Measurements from ENCODE around the gene OGFOD2. TPM values are rescaled to one million over a fixed set of nuclear protein-coding genes. Genes with fewer than 3 reads are reported as not detected.
A peak's percentile ranks its signal among the peaks of the same experiment; 100 is the strongest.

The OGFOD2 gene
- total and polyA plus RNA-seq, 9 of the 15 experiments (the other 6 are each of a cell fraction or from before 2014, with no cell fraction given) = 1.4 to 111 (median 18.5) TPM

GRCh38 chr12:123021688-123022604 lies 46.9 kb downstream of the OGFOD2 start:
- Histone ChIP-seq H3K9me1 (ENCODE audit: control insufficient read depth, insufficient read depth, low read length) (no peaks in the 10 kb centered on the region), H2AFZ (ENCODE audit: low read depth, low read length) (peak overlapping the region; percentile 57), H3K9me3 (replicated peaks; ENCODE audit: control insufficient read depth, insufficient read depth, low read depth, low read length) (no peaks in the 10 kb centered on the region), H3K27me3 (ENCODE audit: control insufficient read depth in 2 of 2, insufficient read depth in 2 of 2, low read length in 2 of 2) (no peaks in the 10 kb centered on the region), H3K4me2 (ENCODE audit: insufficient read depth, low read length) (peak overlapping the region; percentile 54; the same call in 1 of the 2 replicates), H3K4me3 (no peak overlapping the region), H3K27ac (ENCODE audit: extremely low read depth, low read depth, low read length) (no peak overlapping the region), H3K36me3 (ENCODE audit: control insufficient read depth, insufficient read depth, low read length) (no peaks in the 10 kb centered on the region), H3K9ac (ENCODE audit: insufficient read depth in 1 of 2, low read depth in 2 of 2, low read length in 2 of 2) (peak overlapping the region in 1 of 2 experiments; percentile 77; a peak in 2 of 4 replicates), H3K4me1 (replicated peaks in 1 of 2; ENCODE audit: control insufficient read depth in 2 of 2, insufficient read depth in 2 of 2, low read length in 2 of 2) (peaks cover 20 to 31% of the 10 kb centered on the region in 2 experiments; a peak in 4 of 5 replicates), H4K20me1 (replicated peaks; ENCODE audit: control insufficient read depth, insufficient read depth, low read length) (no peaks in the 10 kb centered on the region), H3K79me2 (ENCODE audit: control insufficient read depth, insufficient read depth, low read length) (no peaks in the 10 kb centered on the region)
- intact Hi-C loops (cut with micrococcal nuclease) (no loop called here), in situ Hi-C loops (cut with MboI) (no loop called here)
- FAIRE-seq (peak; percentile 73), ATAC-seq (peak; percentile 81), DNase-seq (ENCODE audit: extremely low read depth in 1 of 4, low spot score in 3 of 4) (peak in 2 of 4 experiments; percentile 45 to 70)
- no TSS peak for BruUV-seq (replicated peaks)
- 27% methylated on average over 18 of the region's 18 CpGs for WGBS (ENCODE audit: insufficient coverage, low coverage, missing lambda C conversion rate)
- CTCF ChIA-PET (ENCODE audit: low intra/inter-chr PET ratio) = no interaction called here
- POLR2A ChIA-PET = interaction anchor here (1.2 kb wide), 1 partner anchor 12 kb away, joined by 3 read pairs; no protein-coding TSS in a partner anchor
- TF ChIP-seq RFX1 (IDR thresholded peaks at IDR 0.05) = no peak
- TF ChIP-seq ZNF277 (CRISPR knock-in tag; IDR thresholded peaks at IDR 0.05; ENCODE audit: borderline replicate concordance) = no peak
- TF ChIP-seq TAF1 (IDR thresholded peaks at IDR 0.05; ENCODE audit: control insufficient read depth, extremely low read depth, insufficient read depth, low read length, severe bottlenecking) = no peak
- peak; percentile 20; the same call in 1 of the 2 replicates for TF ChIP-seq EP300 (IDR thresholded peaks at IDR 0.05; ENCODE audit: low read length)
- TF ChIP-seq ZBTB2 (IDR thresholded peaks at IDR 0.05) = no peak
- TF ChIP-seq FOXJ2 (tag; IDR thresholded peaks at IDR 0.05) = no peak
- no peak for TF ChIP-seq MAFK (IDR thresholded peaks at IDR 0.05; ENCODE audit: low read length)
- TF ChIP-seq LARP7 (IDR thresholded peaks at IDR 0.05) = no peak
- no peak for TF ChIP-seq MEIS2 (IDR thresholded peaks at IDR 0.05; ENCODE audit: partially characterized antibody)
- no peak for TF ChIP-seq NFIC (IDR thresholded peaks at IDR 0.05)
- TF ChIP-seq CSDE1 (IDR thresholded peaks at IDR 0.05) = no peak
- no peak for TF ChIP-seq NFE2L1 (tag; IDR thresholded peaks at IDR 0.05; ENCODE audit: borderline replicate concordance, low read depth)
- TF ChIP-seq YY1 (IDR thresholded peaks at IDR 0.05; ENCODE audit: borderline replicate concordance in 1 of 3, control insufficient read depth in 1 of 3, extremely low read depth in 1 of 3, insufficient read depth in 3 of 3, insufficient read length in 1 of 3, insufficient replicate concordance in 2 of 3, low read depth in 1 of 3, low read length in 2 of 3) = no peak
- 0 out of 2 replicates have a peak, but pooled peaks have one; percentile 49 for TF ChIP-seq ZKSCAN1 (IDR thresholded peaks at IDR 0.05; ENCODE audit: low read depth, low read length)

Measured in K562 (cell line).